Peyer's patch (tissue), 4 donors: ENCODE results near the gene SUV39H2. TPM values are rescaled to one million over a fixed set of nuclear protein-coding genes. Genes with fewer than 3 reads are reported as not detected.
"Not testable (repeated sequence)": the region's sequence is repeated elsewhere in the genome, so short reads cannot be mapped to it uniquely, and the experiment has no call there.

Experiments used
- DNase-seq, 3 donors: peaks; one replicate each; pipeline ENCODE4 v3.0.0-alpha.2; 2017 to 2019
- H3K27ac ChIP-seq, 4 donors: fragments of 200-600 bp; sonication (generic); one replicate each; pipeline ENCODE4 v1.5.1; 2016 to 2019
- H3K27me3 ChIP-seq, 2 donors: fragments of 200-600 bp; sonication (generic); one replicate each; pipeline ENCODE4 v1.5.1; 2019
- H3K36me3 ChIP-seq, 3 donors: fragments of 200-600 bp; sonication (generic); one replicate each; pipeline ENCODE4 v1.5.1; 2016 to 2019
- H3K4me1 ChIP-seq, 4 donors: fragments of 200-600 bp; sonication (generic); one replicate each; pipeline ENCODE4 v1.5.1; 2016 to 2019
- H3K4me3 ChIP-seq, 4 donors: fragments of 200-600 bp; sonication (generic); 1 replicate in 3 of 4; 2 replicates in 1 of 4; pipeline ENCODE4 v1.5.1; 2016 to 2019; ENCODE audit warnings: mild to moderate bottlenecking in 1 of 4
- H3K9me3 ChIP-seq, 4 donors: fragments of 200-600 bp; sonication (generic); one replicate each; pipeline ENCODE4 v1.5.1; 2016 to 2019; ENCODE audit warnings: mild to moderate bottlenecking in 1 of 4
- CTCF ChIP-seq, 6 experiments: fragments of 450-650 bp in 4 of 6; fragments of 200-600 bp in 2 of 6; sonication (generic) in 1 of 6; IDR thresholded peaks; one replicate each; pipeline ENCODE4 v1.5.1; 2017 to 2019; ENCODE audit warnings: antibody characterized with exemption in 6 of 6, mild to moderate bottlenecking in 3 of 6, moderate library complexity in 1 of 6
- POLR2A ChIP-seq, 2 donors: fragments of 450-650 bp; IDR thresholded peaks; one replicate each; pipeline ENCODE4 v1.5.1; 2017; ENCODE audit warnings: antibody characterized with exemption in 2 of 2, mild to moderate bottlenecking in 2 of 2, moderate library complexity in 2 of 2
- total RNA-seq, 4 donors: library from RNA; depleted of rRNA; stranded (reverse); fragments of >200 nt; gene quantifications; one replicate each; pipeline ENCODE4 v1.1.0, GENCODE V29; 2016

SUV39H2 gene
- total RNA-seq, 4 donors from 2014 or later = 2.5 to 22.3 (median 9.0) TPM

GRCh38 chr10:14936584-14936983 is 57.9 kb downstream of the SUV39H2 start:
- H3K27me3 ChIP-seq = no peaks in the 10 kb centered on the region
- no peaks in the 10 kb centered on the region for H3K4me1 ChIP-seq
- no peak overlapping the region for H3K4me3 ChIP-seq
- no peak for TF ChIP-seq POLR2A (IDR thresholded peaks at IDR 0.05)
- TF ChIP-seq CTCF (IDR thresholded peaks at IDR 0.05) = no peak
- H3K27ac ChIP-seq = no peak overlapping the region
- H3K9me3 ChIP-seq = no peaks in the 10 kb centered on the region
- H3K36me3 ChIP-seq = peaks cover 0 to 48% (median 3%) of the 10 kb centered on the region in 3 donors
- DNase-seq = no peak

GRCh38 chr10:14938971-14939370 is 60.3 kb downstream of the SUV39H2 start:
- H3K4me3 ChIP-seq, H3K4me1 ChIP-seq, DNase-seq, H3K27me3 ChIP-seq, H3K27ac ChIP-seq, H3K9me3 ChIP-seq: not testable (repeated sequence)
- H3K36me3 ChIP-seq = peaks cover 0 to 47% (median 3%) of the 10 kb centered on the region in 3 donors

- peaks cover 0 to 51% (median under 1%) of the 10 kb centered on the region in 3 donors for H3K36me3 ChIP-seq
These were observed 63.7 kb downstream of the SUV39H2 start for GRCh38 chr10:14942147-14942949.

GRCh38 chr10:14942950-14943338 is 64.3 kb downstream of the SUV39H2 start:
- H3K4me3 ChIP-seq, DNase-seq, H3K4me1 ChIP-seq, H3K27ac ChIP-seq, H3K9me3 ChIP-seq, H3K27me3 ChIP-seq: not testable (repeated sequence)
- peaks cover 0 to 56% (median 2%) of the 10 kb centered on the region in 3 donors for H3K36me3 ChIP-seq

More at GRCh38 chr10:14942147-14942949, 63.7 kb downstream of the SUV39H2 start:
- not testable (repeated sequence) for H3K27ac ChIP-seq, H3K27me3 ChIP-seq, H3K4me1 ChIP-seq, H3K9me3 ChIP-seq, H3K4me3 ChIP-seq
- peak in 1 of 3 donors; percentile 28 for DNase-seq

- H3K27me3 ChIP-seq = no peaks in the 10 kb centered on the region
- no peak overlapping the region for H3K27ac ChIP-seq
- peaks cover 0 to 57% (median 2%) of the 10 kb centered on the region in 3 donors for H3K36me3 ChIP-seq
- H3K4me3 ChIP-seq = no peak overlapping the region
- no peaks in the 10 kb centered on the region for H3K4me1 ChIP-seq
- H3K9me3 ChIP-seq = no peaks in the 10 kb centered on the region
- DNase-seq = no peak
- TF ChIP-seq POLR2A (IDR thresholded peaks at IDR 0.05) (no peak), CTCF (IDR thresholded peaks at IDR 0.05) (no peak)
These were observed 66.4 kb downstream of the SUV39H2 start for GRCh38 chr10:14945108-14945507.

GRCh38 chr10:14947268-14947667 is 68.6 kb downstream of the SUV39H2 start:
- no peak overlapping the region for H3K4me3 ChIP-seq
- H3K9me3 ChIP-seq = no peaks in the 10 kb centered on the region
- DNase-seq = no peak
- no peaks in the 10 kb centered on the region for H3K27me3 ChIP-seq
- no peak for TF ChIP-seq CTCF (IDR thresholded peaks at IDR 0.05)
- no peak for TF ChIP-seq POLR2A (IDR thresholded peaks at IDR 0.05)
- no peak overlapping the region for H3K27ac ChIP-seq
- peaks cover 0 to 7% (median 2%) of the 10 kb centered on the region in 4 donors for H3K4me1 ChIP-seq
- peaks cover 0 to 51% (median 2%) of the 10 kb centered on the region in 3 donors for H3K36me3 ChIP-seq

GRCh38 chr10:14949291-14949690 is 70.6 kb downstream of the SUV39H2 start:
- Histone ChIP-seq H3K36me3 (peaks cover 0 to 31% (median 2%) of the 10 kb centered on the region in 3 donors), H3K4me3 (no peak overlapping the region), H3K27ac (no peak overlapping the region), H3K27me3 (no peaks in the 10 kb centered on the region), H3K4me1 (peaks cover 0 to 15% (median 10%) of the 10 kb centered on the region in 4 donors), H3K9me3 (no peaks in the 10 kb centered on the region)
- DNase-seq = no peak
- TF ChIP-seq CTCF (IDR thresholded peaks at IDR 0.05) (no peak), POLR2A (IDR thresholded peaks at IDR 0.05) (no peak)
